ENCODE results near the gene FHIT. TPM values are rescaled to one million over a fixed set of nuclear protein-coding genes. Genes with fewer than 3 reads are reported as not detected.

FHIT gene
- polyA plus RNA-seq, 3 donors: 25.7 to 31.0 (median 25.7) TPM

- no peak for DNase-seq (ENCODE audit: extremely low read depth in 1 of 11, low read depth in 9 of 11, low spot score in 4 of 11)
Measured at GRCh38 chr3:60186359-60186758, 1064.9 kb downstream of the FHIT start.

DNA sequence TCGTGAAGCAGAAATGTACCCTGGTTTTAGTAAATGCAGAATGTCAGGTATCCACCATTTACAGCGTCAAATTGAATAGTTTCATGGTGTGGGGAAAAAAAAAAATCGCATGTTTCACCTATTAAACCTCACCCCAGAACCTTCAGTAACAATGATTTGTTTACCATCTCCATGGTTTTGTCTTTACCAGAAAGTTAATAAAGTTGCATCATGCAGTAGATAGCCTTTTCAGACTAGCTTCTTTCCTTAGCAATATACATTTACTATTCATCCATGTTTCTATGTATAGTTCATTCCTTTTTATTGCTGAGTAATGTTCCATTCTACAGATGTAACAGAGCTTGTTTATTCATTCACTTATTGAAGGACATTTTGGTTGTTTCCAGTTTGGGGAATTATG is 1066.1 kb downstream of the FHIT start:
- DNase-seq (ENCODE audit: extremely low read depth in 1 of 11, low read depth in 9 of 11, low spot score in 4 of 11): no peak

DNA sequence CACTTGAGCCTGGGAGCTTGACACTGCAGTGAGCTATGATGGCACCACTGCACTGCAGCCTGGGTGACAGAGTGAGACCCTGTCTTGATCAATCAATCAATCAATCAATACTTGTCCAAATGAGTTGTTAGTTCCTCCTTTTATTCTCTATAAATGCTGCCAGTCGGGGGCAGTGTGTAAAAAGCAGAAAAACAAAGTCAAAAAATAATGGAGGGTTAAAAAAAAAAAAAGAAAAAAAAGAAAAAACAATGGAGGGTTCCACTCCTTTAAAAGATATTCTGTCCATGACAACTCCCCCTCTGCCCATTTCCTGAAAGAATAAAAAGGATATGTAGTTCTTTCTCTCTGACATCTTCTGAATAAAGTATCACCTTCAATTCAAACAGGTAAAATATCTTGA is 1068.6 kb downstream of the FHIT start:
- no peak for DNase-seq (ENCODE audit: extremely low read depth in 1 of 11, low read depth in 9 of 11, low spot score in 4 of 11)

- no peak for DNase-seq (ENCODE audit: extremely low read depth in 1 of 11, low read depth in 9 of 11, low spot score in 4 of 11)
Measured at GRCh38 chr3:60178931-60179653, 1072.2 kb downstream of the FHIT start.

DNA sequence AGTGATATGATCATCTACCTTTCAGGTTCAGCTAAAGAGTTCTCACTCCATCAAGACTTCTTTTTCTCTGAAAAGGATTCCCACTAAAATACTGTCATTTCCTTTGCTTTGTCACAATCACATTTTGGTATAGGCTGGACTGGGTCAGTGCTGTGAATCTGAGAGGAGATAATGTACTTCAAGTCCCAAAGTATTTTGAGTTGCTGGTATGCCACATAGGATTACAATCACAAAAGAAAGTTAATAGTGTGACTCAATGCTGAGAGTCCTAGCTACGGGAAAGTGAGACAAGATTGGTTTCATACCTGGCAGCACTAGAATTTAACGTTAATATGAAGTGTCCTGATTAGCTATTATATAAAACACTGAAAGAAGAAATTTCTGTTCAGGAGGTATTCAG is 1073.5 kb downstream of the FHIT start:
- DNase-seq (ENCODE audit: extremely low read depth in 1 of 11, low read depth in 9 of 11, low spot score in 4 of 11): no peak

DNA sequence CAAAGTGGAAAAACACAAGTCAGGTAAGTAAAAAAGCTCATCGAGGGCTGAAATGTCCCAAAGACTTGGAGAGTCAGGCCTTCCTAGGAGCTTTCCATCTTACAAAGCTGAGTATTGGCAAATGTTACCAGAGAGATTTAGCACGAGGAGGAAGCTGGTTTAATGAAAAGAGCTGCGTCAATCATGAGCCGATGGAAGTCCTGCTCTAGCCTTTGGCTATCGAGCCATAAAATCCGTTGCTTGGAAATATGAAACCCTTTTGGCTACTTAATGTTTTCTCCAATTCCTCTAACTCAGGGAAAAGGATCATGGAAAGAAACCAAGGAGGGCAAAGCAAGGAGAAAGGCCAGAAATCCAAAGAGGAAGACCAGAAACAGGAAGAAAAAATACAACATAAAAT is 1074.6 kb downstream of the FHIT start:
- no peak for DNase-seq (ENCODE audit: extremely low read depth in 1 of 11, low read depth in 9 of 11, low spot score in 4 of 11)

- no peak for DNase-seq (ENCODE audit: extremely low read depth in 1 of 11, low read depth in 9 of 11, low spot score in 4 of 11)
Measured at GRCh38 chr3:60175680-60176079, 1075.6 kb downstream of the FHIT start.

DNA sequence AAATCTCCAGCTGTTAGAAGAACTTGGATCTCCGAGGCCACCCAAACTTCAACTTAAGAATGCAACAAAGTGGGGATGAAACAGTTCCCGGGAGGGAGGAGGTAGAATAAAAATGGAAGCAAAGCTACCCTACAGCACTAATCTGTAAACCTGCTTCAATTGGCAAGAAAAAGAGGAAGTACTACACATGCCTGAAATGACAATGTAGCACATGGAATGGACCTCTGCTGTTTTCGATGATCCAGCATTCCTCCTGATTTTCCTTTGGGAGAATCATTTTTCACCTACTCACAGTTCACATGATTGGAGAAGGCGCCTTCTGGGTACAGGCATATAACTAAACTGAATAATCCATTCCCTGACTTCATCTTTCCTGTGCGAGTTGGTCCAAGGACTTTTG is 1081.5 kb downstream of the FHIT start:
- no peak for DNase-seq (ENCODE audit: extremely low read depth in 1 of 11, low read depth in 9 of 11, low spot score in 4 of 11)

DNA sequence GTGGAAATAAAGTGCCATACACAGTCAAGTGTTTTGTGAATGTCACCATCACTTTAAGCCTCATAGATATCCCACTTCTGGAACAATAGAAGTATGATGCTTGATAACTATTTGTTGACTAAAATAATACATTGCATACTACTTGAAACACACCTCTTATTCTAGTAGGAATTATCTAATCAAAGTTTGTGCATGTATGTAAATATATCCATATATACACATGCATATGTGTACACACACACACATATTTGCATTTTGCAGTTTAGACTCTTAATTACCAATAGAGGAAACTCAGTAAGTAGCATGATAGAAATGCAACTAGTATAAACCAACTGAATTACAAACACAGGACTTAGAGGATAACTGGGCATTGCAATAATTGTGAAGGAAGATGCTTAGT is 1084.1 kb downstream of the FHIT start:
- DNase-seq (ENCODE audit: extremely low read depth in 1 of 11, low read depth in 9 of 11, low spot score in 4 of 11): no peak

DNA sequence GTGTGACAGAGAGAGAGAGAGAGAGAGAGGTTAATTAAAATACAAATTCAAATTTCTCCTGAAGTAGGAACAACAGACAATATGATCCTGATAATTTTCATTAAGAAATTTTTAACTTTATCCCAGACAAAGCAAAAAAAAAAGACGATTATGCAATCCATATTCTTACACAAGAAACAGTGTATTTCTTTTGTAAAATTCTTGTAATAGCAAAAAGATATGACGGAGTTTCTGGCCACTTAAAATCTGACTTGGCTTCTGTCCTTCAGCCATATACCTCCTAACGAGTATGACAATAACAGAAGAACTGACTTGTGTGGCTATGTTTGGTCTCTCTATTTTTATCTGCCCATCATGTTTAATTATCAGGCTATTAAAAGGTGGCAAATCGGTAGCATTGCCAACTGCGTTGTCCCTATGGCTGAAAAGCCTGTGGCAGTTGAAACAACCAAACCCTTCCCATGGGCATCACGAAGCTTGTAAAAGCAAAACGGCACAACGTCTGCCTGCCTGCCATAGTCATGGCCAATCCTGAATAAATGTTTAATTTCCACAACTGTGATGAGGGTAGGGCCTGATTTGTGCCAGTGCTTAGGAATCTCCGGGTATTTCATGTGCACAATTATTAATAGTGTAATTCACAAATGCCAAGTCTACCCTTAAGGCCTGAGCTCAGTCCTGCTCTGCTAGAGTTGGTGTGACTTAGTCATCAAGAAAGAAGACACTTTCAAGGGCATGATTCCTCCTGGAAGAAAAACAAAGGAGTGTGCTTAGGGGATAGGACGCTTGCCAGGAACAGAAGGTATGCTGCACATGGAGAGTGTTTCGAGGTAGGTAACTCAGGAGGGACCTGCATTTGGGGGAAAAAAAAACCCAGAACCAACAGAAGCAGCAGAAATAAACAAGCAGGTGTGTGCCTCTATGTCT is 1090.2 kb downstream of the FHIT start:
- DNase-seq (ENCODE audit: extremely low read depth in 1 of 11, low read depth in 9 of 11, low spot score in 4 of 11): no peak

DNA sequence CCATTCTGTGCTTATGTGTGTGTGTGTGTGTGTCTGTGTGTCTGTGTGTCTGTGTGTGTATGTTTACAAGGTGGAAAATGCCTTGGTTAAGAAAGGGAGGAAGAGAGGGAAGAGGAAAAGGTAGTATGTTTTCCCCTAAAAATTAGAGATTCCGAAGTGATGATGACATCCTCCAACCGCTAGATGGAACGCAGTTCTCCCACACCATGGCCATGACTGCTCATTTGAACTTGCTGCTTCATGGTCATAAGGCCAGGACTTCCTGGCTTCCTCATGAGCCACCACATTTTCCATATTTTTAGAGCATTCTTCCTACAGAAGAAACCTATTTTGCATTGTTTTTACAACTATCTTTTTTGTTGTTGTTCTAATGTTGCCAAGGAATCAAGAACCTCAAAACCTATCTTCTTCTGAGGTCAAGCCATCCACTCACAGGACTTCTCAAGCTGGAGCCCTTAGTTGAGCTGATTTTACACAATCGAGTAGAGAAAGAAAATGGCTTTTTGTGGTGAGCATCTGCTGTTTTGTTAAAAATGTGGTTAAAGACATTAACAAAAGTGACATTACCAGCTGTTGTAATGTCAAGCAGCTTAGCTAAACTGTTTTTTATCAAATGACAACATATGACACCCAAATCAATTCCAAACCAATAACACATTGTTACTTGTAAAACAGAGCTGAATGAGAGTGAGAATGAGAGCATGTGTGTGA is 1091.0 kb downstream of the FHIT start:
- no peak for DNase-seq (ENCODE audit: extremely low read depth in 1 of 11, low read depth in 9 of 11, low spot score in 4 of 11)

GRCh38 chr3:60158035-60158434 is 1093.2 kb downstream of the FHIT start:
- no peak for DNase-seq (ENCODE audit: extremely low read depth in 1 of 11, low read depth in 9 of 11, low spot score in 4 of 11)

DNA sequence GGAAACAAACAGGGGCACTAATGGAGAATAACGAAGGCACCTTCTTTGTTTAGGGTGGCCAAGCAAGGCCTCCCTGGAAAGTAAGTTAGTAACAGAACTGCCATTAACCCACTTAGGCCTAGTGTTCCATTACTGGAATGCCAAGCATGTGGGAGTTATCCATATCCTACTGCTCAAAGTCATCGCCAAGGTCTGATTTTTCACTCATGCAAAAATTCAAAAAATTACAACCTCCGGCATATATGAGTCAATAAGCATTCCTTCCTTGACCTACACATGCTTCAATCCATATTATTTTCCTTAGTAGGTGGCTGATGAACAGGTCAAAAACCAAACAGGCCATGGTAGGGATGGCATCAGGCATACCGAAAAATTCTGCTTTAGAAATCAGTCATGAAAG is 1097.2 kb downstream of the FHIT start:
- no peak for DNase-seq (ENCODE audit: extremely low read depth in 1 of 11, low read depth in 9 of 11, low spot score in 4 of 11)

- no peak for DNase-seq (ENCODE audit: extremely low read depth in 1 of 11, low read depth in 9 of 11, low spot score in 4 of 11)
Measured at GRCh38 chr3:60153221-60153999, 1097.8 kb downstream of the FHIT start.

DNA sequence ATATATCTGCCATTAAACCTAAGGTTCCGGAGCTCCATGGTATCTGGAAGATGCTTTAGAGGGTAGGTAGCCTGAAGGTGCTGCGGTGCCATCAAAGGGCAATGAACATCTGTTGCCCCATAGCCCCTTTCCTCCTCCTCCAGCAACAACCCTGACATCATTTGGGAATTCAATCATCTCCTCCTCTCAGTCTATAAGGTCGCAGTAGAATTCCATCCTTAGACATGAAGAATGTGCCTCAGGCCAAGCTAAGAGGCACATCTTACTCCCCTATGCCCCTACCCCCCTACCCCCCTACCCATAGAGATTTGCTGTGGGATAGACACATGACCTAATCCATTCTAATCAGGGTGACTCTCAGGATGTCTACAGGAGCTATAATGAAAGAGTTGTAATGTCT is 1101.8 kb downstream of the FHIT start:
- no peak for DNase-seq (ENCODE audit: extremely low read depth in 1 of 11, low read depth in 9 of 11, low spot score in 4 of 11)

GRCh38 chr3:60147249-60147950 is 1103.9 kb downstream of the FHIT start:
- DNase-seq (ENCODE audit: extremely low read depth in 1 of 11, low read depth in 9 of 11, low spot score in 4 of 11): no peak

GRCh38 chr3:60146121-60146520 is 1105.1 kb downstream of the FHIT start:
- no peak for DNase-seq (ENCODE audit: extremely low read depth in 1 of 11, low read depth in 9 of 11, low spot score in 4 of 11)

DNA sequence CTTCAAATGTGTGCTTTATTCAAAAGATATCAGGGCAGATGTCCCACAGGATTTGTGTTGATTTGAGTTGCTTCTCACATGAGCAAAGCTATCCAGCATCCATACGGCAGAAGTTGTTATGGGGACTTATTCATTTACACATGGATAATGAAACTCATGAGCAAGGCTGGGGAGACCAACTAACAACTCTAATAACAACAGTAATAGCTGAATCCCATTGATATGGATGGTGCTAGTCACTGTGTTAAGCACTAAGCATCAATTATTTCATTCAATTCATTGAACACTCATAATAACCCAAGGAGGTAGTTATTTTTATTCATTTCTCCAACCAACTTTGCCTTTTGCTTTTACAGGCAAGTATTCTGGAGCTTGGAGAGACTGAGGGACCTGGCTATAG is 1107.2 kb downstream of the FHIT start:
- no peak for DNase-seq (ENCODE audit: extremely low read depth in 1 of 11, low read depth in 9 of 11, low spot score in 4 of 11)
